ENCODE data around the gene SPON1. TPM values are rescaled to one million over a fixed set of nuclear protein-coding genes. Genes with fewer than 3 reads are reported as not detected.

SPON1 gene
- total and polyA plus RNA-seq, 2 of the 8 experiments (the other 6 are each of a cell fraction or from before 2014, with no cell fraction given) = 1.5 to 5.4 TPM

GRCh38 chr11:14203321-14203720 is 240.8 kb downstream of the SPON1 start (continued):
- TF ChIP-seq CHD7 (IDR thresholded peaks at IDR 0.05; ENCODE audit: insufficient replicate concordance, low read length) (no peak), ATF2 (IDR thresholded peaks at IDR 0.05; ENCODE audit: low read length) (no peak), SAP30 (IDR thresholded peaks at IDR 0.05; ENCODE audit: insufficient read depth, insufficient replicate concordance, low read length) (no peak), RBBP5 (IDR thresholded peaks at IDR 0.05; ENCODE audit: borderline replicate concordance, low read depth, low read length) (no peak), E2F6 (IDR thresholded peaks at IDR 0.05) (no peak)
